Heart right ventricle (tissue), 16 donors: Measurements from ENCODE around the gene SRC. TPM values are rescaled to one million over a fixed set of nuclear protein-coding genes. Genes with fewer than 3 reads are reported as not detected.

Experiments
- ATAC-seq, 8 donors: fragments of 200-7000 bp; cut with Tn5 transposase; one replicate each; pipeline ENCODE4 v1.9.1; 2020; ENCODE audit warnings: mild to moderate bottlenecking in 8 of 8, moderate library complexity in 8 of 8, moderate number of reproducible peaks in 1 of 8
- DNase-seq, 2 donors: peaks; one replicate each; pipeline ENCODE4 v3.0.0-alpha.2; 2020
- H3K27ac ChIP-seq, 10 donors: fragments of 200-600 bp; sonication (generic) in 2 of 10; one replicate each; pipeline versions ENCODE4 v1.5.0 to v1.8.0; 2020 to 2022; ENCODE audit warnings: mild to moderate bottlenecking in 3 of 10
- H3K27me3 ChIP-seq, 7 donors: fragments of 200-600 bp; one replicate each; pipeline ENCODE4 v1.8.0; 2021 to 2022; ENCODE audit warnings: mild to moderate bottlenecking in 2 of 7
- H3K36me3 ChIP-seq, 9 donors: fragments of 200-600 bp; sonication (generic) in 1 of 9; one replicate each; pipeline versions ENCODE4 v1.5.0 to v1.8.0; 2020 to 2022; ENCODE audit warnings: mild to moderate bottlenecking in 2 of 9
- H3K4me1 ChIP-seq, 9 donors: fragments of 200-600 bp; sonication (generic) in 1 of 9; one replicate each; pipeline versions ENCODE4 v1.5.0 to v1.8.0; 2020 to 2022; ENCODE audit warnings: mild to moderate bottlenecking in 4 of 9
- H3K4me3 ChIP-seq, 10 donors: fragments of 200-600 bp; sonication (generic) in 2 of 10; one replicate each; pipeline versions ENCODE4 v1.5.0 to v1.8.0; 2020 to 2022; ENCODE audit warnings: mild to moderate bottlenecking in 7 of 10, moderate library complexity in 2 of 10
- H3K9me3 ChIP-seq, 11 donors: fragments of 200-600 bp in 10 of 11; sonication (generic) in 2 of 11; one replicate each; pipeline versions ENCODE4 v1.5.0 to v1.8.0; 2013 to 2022; ENCODE audit warnings: mild to moderate bottlenecking in 2 of 11, control low read depth in 1 of 11, moderate library complexity in 1 of 11
- WGBS, 2 donors: extraction: QIAGEN DNeasy Blood & Tissue Kit; methylation state at CpG; one replicate each; pipeline ENCODE4 v1.1.7; 2013; ENCODE audit warnings: inconsistent platforms in 1 of 2; 5-methylcytosine and 5-hydroxymethylcytosine counted together
- intact Hi-C, 10 donors: fragments of 100-400 bp; cut with DNase I; formaldehyde crosslinking; loops; one replicate each; pipeline versions ENCODE4 v1.11.1 to v1.14.2; 2022
- polyA plus RNA-seq, 2 donors: library from polyadenylated mRNA; stranded (reverse); fragments of 200-250 nt; gene quantifications; one replicate each; pipeline ENCODE4 v1.2.3, GENCODE V29; 2013
- total RNA-seq, 10 donors: library from RNA; stranded (reverse); fragmentation: NEBNext Ultra II Directional in 3 of 10; extraction: Animal tissue kit (Norgen Biotek cat#: 25700) in 3 of 10; gene quantifications; one replicate each; pipeline versions ENCODE4 v1.2.1 to v1.2.4, GENCODE V29; 2021 to 2023
- TF ChIP-seq, protein P1 (sequence below), 9 donors: fragments of 200-600 bp; sonication (generic) in 2 of 9; IDR thresholded peaks; one replicate each; pipeline versions ENCODE4 v1.5.0 to v1.8.0; 2021 to 2022; ENCODE audit warnings: antibody characterized with exemption in 9 of 9, mild to moderate bottlenecking in 5 of 9, moderate library complexity in 1 of 9
- donor health status: Arrhythmogenic right ventricular cardiomyopathy.
- donor health status: ischemic (EF 13 %, LVEDD 7.1; RV severe dilation, severe dysfunction).
- donor health status: healthy with polysubstance abuse.
- donor health status: DM: no; HTN: yes; CAD: no.
- donor health status: DM: no; HTN: no; CAD: no.
- donor health status: ischemic (EF 25% LVEDD 6.9; RV normal size, moderate dysfunction).
- donor health status: ischemic (EF 25% LVEDD 5.7; RV mildly dilated, moderate dysfunction).
- donor health status: healthy.
- donor health status: DM: yes; HTN: yes; CAD: no.
- donor health status: Ischemic cardiomyopathy.
- donor health status: ischemic (EF 35%, LVEDD 5.7; RV mildly dilated, moderate dysfunction).
- donor health status: nonischemic (EF 11% LVEDD 7.7; RV severe dilation, severe dysfunction).
- donor health status: DM: yes; HTN: yes; CAD: no.
- donor health status: PGD.
- donor health status: ischemic (EF 29% LVEDD 5.4; RV normal size, mild dysfunction).
- donor health status: nonischemic (EF 23%, LVEDD 6.1; RV moderate dilation, normal function).

Gene SRC
- total and polyA plus RNA-seq, 12 donors = 1.9 to 10.8 (median 4.2) TPM

DNA sequence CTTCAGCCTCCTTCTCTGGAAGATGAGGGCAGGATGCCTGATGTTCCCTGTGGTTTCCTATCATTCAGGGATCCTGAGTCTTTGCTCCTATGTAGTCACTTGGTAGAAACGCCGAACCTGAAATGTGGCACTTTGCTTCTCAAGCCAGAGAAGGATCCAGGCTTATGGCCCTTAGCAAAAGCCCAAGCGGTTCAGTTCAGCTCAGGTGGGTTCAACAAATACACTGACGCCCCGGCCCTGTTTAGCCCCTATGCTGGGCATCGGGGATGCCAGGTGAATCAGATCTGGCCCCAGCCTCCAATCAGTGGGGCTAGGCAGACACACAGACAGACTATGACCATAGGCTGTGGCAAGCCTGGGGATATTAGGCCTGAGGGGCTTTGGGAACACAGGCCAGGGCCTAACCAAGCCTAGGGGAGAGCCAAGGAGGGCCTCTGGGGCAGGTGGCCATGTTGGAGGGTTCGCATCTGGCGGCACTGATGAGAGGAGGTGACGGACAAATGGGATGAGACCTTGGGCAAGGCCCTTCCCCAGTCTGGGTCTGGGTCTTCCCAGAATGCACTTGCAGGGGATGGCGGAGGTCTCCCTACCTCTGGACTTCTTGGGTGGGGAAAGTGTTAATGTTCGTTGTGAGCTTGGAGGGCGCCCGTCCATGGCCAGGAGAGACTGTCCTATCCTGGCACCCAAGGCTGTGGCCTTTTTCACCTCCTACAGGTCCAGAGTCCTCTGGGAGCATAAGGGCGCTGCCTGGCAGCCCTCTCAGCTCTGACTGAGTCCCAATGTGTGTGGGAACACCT lies 17.6 kb upstream of the SRC start:
- ATAC-seq = no peak
- H3K4me3 ChIP-seq = no peak overlapping the region
- no peaks in the 10 kb centered on the region for H3K27me3 ChIP-seq
- WGBS, 2 donors = 90 to 95% methylated on average over 14 of the region's 14 CpGs
- peaks cover 0 to 14% (median 7%) of the 10 kb centered on the region in 9 donors for H3K4me1 ChIP-seq
- TF ChIP-seq, protein P1, sequence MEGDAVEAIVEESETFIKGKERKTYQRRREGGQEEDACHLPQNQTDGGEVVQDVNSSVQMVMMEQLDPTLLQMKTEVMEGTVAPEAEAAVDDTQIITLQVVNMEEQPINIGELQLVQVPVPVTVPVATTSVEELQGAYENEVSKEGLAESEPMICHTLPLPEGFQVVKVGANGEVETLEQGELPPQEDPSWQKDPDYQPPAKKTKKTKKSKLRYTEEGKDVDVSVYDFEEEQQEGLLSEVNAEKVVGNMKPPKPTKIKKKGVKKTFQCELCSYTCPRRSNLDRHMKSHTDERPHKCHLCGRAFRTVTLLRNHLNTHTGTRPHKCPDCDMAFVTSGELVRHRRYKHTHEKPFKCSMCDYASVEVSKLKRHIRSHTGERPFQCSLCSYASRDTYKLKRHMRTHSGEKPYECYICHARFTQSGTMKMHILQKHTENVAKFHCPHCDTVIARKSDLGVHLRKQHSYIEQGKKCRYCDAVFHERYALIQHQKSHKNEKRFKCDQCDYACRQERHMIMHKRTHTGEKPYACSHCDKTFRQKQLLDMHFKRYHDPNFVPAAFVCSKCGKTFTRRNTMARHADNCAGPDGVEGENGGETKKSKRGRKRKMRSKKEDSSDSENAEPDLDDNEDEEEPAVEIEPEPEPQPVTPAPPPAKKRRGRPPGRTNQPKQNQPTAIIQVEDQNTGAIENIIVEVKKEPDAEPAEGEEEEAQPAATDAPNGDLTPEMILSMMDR (IDR thresholded peaks at IDR 0.05) = no peak
- H3K36me3 ChIP-seq = no peaks in the 10 kb centered on the region
- no peaks in the 10 kb centered on the region for H3K9me3 ChIP-seq
- intact Hi-C loops = no loop called here
- no peak for DNase-seq
- H3K27ac ChIP-seq = peak overlapping the region in 1 of 10 donors; percentile 16

DNA sequence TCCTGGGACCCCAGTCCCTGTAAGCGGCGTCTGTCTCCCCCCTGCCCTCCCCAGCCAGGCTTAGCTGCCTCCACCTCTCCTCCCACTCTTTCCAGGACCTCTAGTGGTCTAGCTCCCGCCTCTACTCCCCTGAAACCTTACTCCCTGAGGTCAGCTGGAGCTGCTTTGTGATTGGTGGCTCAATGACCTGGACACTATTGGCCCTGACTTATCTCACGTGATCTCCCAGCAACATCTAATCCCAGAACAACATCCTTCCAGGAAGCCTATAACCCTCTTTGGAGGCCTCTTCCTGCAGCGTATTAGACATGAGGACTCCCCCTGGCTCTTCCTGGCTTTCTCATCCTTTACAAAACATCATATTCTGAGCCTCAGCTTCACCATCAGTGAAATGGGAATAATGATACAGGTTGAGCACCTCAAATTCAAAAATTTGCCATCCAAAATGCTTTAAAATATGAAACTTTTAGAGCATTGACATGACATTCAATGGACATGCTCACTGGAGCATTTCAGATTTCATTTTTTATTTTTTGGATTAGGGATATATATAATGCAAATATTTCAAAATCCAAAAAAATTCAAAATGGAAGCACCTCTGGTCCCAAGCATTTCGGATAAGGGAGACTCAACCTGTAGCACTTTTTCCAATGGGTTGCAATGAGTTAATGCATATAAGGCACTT lies 16.3 kb upstream of the SRC start:
- Histone ChIP-seq H3K27ac (no peak overlapping the region), H3K27me3 (no peaks in the 10 kb centered on the region), H3K9me3 (no peaks in the 10 kb centered on the region), H3K4me3 (no peak overlapping the region), H3K36me3 (no peaks in the 10 kb centered on the region), H3K4me1 (peaks cover 0 to 14% (median 9%) of the 10 kb centered on the region in 9 donors)
- intact Hi-C loops = no loop called here
- DNase-seq (no peak), ATAC-seq (no peak)
- TF ChIP-seq, protein P1 (IDR thresholded peaks at IDR 0.05) = no peak
- WGBS, 2 donors = 76 to 78% methylated on average over 6 of the region's 6 CpGs

DNA sequence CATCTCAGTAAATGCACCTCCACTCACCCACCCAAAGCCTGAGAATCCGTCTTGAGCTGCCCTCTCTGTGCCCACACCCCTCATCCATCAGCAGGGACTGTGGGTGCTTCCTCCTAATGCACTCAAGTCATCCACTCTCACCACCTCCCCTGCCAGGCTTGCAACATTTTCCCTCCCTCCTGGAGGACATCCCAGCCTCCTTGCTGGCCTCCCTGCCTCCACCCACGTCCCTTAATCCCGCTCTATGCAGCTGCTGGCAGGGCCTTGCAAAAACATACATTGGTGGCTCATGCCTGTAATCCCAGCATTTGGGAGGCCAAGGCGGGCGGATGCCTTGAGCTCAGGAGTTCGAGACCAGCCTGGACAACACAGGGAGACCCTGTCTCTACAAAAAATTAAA lies 15.6 kb upstream of the SRC start:
- no peaks in the 10 kb centered on the region for H3K27me3 ChIP-seq
- no peak overlapping the region for H3K27ac ChIP-seq
- no peaks in the 10 kb centered on the region for H3K36me3 ChIP-seq
- ATAC-seq (no peak), DNase-seq (no peak)
- H3K4me1 ChIP-seq = peaks cover 0 to 14% (median 9%) of the 10 kb centered on the region in 9 donors
- intact Hi-C loops = no loop called here
- TF ChIP-seq, protein P1 (IDR thresholded peaks at IDR 0.05) = no peak
- no peaks in the 10 kb centered on the region for H3K9me3 ChIP-seq
- no peak overlapping the region for H3K4me3 ChIP-seq
- WGBS, 2 donors = 96 to 97% methylated on average over 6 of the region's 6 CpGs

DNA sequence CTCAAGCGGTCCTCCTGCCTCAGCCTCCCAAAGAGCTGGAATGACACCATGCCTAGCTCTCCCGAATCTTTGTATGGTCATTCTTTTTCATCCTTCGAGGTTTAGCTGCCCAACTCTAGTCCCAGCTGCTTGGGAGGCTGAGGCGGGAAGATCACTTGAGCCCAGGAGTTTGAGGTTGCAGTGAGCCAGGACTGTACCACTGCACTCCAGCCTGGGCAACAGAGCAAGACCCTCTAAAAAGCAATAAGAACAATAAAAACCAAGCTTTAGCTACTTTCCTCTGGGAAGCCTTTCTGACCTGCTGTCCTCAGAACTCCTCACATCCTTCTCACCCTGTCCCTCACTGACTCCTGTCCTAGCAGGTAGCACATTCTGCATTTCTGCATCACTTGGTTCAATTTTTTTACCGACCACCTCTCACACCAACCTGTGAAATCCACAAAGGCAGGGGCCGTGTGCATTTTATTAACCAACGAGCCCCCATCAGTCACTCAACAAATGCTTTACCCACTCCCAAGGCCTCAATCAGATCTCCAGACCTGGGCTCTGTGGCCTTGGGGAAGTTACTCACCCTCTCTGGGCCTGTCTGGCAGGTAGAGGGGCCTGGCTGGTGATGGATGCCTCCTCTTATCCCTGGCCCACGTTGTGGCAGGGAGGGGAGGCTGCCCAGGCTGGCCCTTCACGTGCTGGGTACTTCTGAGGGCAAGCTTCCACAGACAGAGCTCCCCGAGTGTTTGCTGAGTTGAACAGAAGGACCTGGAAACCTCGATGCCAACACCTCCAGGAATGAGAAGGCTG lies 14.7 kb upstream of the SRC start:
- Histone ChIP-seq H3K9me3 (no peaks in the 10 kb centered on the region), H3K27ac (peak overlapping the region in 2 of 10 donors; percentile 15 to 44), H3K27me3 (no peaks in the 10 kb centered on the region), H3K4me3 (no peak overlapping the region), H3K4me1 (peaks cover 0 to 23% (median 13%) of the 10 kb centered on the region in 9 donors), H3K36me3 (no peaks in the 10 kb centered on the region)
- WGBS, 2 donors = 74 to 79% methylated on average over 11 of the region's 11 CpGs
- TF ChIP-seq, protein P1 (IDR thresholded peaks at IDR 0.05) = no peak
- no peak for ATAC-seq
- DNase-seq = no peak
- intact Hi-C loops = no loop called here
